Embryonic facial prominence (tissue), 1 donor: Measurements from ENCODE around the gene PTPRG.

ENCODE experiments used
- DNase-seq: peaks from one replicate; pipeline ENCODE4 v3.0.0-alpha.2; 2016; ENCODE audit errors: extremely low spot score

PTPRG gene

DNA sequence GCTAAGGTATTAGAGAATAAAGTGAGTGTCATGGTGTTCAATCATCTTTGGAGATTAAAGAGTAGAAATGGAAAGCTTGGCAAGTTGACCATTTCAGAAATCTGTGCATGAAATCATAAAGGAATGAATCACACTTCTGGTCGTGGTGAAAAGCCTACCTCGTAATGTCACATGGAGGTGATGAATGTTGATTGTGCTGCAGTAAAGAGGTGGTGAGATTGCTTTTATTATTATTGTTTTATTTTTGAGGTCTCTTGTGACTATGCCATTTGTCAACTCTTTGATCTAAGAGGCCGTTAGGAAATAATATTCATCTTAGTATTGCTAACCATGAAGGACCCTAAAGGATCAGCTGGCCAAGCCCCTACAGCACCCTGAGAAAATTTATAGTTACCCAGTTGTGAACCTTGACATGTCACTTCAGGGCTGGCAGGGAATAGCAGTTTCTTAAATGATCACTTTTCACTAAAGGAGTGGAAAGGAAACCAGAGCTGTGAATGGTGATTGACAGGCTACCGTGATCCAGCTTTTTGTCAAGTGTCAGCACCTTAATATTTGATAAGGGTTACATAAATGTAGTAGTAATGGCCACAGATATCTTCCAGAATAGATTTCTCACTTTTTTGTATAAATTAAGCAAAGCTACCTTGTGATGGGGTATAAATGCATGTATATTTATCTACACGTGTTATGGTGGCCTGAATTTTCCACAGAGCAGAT lies 203.9 kb downstream of the PTPRG start:
- no peak for DNase-seq

DNA sequence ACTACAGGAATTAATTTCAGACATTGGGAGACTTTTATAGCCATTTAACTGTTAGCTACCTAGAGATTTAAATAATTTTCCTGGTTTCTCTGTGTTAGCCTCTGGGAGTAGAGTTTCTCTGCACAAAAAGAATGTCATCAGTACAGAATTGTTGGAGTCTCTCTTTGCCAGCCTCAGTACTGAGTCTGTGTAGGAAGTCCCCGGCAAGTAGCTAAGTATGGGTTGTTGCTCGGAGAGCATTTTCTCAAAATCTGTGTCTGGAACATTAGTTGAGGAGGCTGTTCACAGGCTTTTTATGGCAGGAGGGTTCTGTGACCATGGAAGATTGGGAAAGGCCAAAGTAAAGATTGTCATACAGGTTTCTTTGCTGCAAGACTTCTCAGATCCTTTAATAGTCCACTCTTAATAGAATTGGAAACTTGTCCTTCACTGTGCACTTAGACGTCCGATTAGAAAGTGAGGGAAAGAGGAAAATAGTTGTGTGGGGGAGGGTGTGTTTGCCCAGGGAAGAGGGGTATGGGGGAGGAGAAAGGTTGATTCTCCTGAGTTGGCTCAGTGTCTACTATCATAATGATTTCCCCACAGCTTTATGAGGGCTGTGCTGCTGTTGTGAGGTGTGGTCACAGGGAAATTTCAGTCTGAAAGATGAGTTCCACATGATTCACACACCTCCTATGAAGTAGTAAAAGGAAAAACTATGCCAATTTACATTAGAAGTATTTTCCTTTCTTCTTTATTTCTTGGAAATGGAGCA lies 207.1 kb downstream of the PTPRG start:
- DNase-seq: no peak

DNA sequence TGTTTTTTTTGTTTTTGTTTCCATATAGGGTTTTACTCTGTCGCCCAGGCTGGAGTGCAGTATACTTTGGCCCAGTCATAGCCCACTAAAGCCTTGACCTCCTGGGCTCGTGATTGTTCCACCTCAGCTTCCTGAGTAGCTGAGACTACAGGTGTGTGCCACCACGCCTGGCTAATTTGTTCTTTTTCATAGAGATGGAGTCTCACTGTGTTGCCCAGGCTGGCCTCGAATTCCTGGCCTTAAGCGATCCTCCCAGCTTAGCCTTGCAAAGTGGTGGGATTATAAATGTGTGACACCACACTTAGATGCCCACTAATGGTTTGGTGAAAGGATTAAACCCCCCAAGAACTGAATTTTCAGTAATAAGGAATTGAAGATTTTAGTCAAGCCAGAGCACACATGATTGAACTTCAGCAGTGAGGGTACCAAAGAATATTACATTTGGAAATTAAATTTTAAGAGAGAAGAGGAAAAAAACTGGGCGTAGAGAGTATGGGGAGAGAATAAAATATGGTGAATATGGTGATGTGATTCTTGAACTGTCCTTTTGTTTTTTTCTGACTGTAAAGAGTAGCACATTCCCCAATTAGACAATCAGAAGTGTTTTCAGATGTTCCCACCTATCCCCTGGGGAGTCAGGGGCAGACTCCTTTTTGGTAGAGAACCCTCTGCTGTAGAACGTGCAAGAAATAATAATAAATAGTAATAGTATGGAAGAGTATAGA lies 208.1 kb downstream of the PTPRG start:
- no peak for DNase-seq

- DNase-seq: no peak
Observed at GRCh38 chr3:61771976-61772375, 210.6 kb downstream of the PTPRG start.

- no peak for DNase-seq
Observed at GRCh38 chr3:61772456-61772855, 211.1 kb downstream of the PTPRG start.

- no peak for DNase-seq
Observed at GRCh38 chr3:61774279-61774890, 213.0 kb downstream of the PTPRG start.

DNA sequence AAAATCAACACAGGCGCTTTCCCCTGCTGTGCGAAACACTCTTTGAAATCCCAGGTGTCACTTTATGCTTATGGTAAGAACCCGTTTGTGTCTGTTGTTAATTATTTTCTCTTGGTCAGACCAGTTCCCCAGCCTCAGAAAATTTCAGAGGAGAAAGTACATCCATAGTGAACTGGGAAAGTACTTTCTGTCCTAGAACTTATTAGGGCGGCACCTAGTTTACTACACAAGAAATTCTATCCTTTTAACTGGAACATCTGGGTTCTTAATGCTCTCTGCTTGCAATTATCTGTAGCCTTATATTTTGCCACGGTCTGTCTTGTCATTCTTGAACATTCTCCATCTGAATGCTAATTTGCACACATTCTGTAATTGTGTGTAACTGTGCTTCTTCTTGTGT lies 215.0 kb downstream of the PTPRG start:
- no peak for DNase-seq

DNA sequence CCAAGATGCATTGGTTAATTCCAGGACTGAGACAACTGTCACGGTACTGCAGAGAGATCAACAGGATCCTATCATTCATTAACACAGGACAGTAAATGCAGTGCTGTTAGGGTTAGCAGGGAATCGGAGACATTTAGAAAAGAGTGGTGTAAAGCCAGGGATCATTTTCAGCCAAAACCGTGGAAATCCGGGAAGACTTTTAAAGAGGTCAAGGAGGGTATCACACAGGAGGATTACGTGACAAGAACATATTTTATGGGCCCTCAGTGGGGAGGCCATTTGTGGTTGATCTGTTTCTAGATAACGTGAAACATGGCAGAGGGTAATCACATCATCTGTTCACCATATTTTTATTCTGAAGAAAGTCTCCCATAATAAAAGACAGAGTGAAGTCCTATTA lies 216.1 kb downstream of the PTPRG start:
- no peak for DNase-seq

DNA sequence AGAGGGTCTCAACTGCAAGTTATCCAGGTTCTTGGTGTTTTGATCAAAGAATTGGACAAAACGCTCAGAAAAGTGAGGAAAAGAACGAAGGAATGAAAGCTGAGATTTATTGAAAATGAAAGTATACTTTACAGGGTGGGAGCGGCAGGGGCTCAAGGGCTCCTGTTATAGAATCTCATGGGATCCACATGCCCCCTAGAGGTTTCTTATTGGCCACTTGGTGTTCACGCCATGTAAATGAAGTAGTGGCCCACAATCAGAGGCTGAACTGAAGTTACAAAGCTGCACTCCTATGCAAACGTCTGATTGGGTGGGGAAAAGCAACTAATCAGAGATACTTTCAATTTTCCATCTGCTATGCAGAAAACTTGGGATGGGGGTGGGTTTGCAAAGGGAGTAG lies 216.7 kb downstream of the PTPRG start:
- no peak for DNase-seq

GRCh38 chr3:61780016-61780415 lies 218.6 kb downstream of the PTPRG start:
- no peak for DNase-seq

DNA sequence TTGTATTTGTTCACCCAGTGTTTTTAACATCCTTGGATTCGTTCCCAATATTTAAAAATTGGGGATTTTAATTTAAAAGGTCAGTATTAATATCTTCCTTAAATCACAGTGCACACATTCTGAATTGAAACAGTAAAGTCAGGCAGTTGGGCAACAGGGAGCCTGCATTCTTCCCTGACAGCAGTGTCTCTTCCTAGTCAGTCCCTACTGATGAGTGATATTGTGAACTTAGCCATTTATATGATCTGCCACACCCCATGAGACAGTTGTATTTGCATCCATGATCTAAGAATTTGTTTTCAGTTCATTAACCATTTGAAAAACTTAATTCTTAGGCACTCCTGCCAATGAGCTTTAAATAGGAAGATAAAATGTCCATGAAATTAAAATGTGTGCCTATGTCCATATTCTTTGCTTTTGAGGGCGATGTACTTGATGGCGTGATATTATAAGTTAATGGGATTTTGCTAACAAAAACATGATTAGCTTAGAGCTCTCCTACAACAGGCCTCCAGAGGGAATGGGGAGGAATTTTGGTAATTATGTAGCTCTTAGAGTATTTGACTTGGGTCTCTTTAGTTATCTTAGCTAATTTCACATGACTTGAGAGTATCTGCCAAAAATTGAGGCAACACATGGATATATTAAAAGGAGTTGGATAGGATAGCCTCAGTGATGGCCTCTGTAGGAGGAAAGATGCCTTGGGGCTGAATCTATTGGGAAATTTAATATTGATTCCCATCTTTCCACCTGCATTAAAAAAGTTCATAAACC lies 219.3 kb downstream of the PTPRG start:
- DNase-seq: no peak

- DNase-seq: no peak
Observed at GRCh38 chr3:61783993-61784718, 222.8 kb downstream of the PTPRG start.

DNA sequence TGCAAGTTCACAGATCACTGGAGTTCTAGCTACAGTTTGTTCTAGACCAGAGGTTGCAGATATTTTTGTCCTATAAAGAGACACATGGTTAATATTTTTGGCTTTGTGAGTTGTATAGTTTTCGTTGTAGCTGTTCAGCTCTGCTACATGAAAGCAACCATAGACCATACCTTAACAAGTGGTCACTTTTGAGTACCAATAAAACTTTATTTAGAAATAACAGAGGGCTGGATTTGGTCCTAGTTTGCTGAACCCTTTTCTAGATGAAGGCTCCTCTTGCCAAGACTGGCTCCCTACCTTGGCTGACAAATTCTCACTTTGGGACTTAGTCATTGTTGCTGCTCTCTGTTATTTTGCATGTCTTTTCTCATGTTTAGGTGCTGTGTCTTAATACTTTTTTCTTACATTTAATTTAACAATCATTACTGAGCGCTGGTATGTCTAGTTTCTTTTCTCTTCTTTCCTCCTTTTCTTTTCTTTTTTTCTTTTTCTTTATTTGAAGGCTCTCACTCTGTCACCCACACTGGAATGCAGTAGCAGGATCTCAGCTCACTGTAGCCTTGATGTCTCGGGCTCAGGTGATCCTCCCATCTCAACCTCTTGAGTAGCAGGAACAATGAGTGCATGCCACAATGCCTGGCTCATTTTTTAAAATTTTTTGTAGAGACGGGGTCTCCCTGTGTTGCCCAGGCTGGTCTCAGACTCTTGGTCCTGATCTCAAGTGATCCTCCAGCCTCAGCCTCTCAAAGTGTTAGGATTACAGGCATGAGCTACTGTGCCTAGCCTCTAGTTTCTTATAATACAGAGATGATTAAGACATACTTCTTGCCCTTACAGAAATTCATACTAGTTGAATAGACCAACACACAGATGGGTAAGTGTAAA lies 227.5 kb downstream of the PTPRG start:
- DNase-seq: no peak

- DNase-seq: no peak
Observed at GRCh38 chr3:61789861-61790260, 228.5 kb downstream of the PTPRG start.

DNA sequence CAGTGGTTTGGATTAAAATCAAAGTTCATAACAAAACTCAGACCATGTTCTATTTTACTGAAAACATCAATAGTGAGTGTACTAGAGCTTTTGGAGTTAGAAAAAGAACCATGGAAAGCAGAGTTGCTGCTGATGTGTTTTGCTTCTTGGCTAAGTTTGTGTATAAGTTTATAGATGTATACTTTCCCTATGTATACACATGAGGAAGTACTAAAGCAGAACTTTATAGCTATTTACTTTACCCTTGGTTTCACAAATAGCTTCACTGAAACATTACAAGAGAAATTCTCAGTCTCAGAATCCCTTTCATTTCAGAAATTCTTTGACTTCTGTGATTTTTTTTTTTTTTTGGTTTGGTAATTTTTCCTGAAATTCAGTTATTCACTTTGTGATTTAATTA lies 229.0 kb downstream of the PTPRG start:
- DNase-seq: no peak

DNA sequence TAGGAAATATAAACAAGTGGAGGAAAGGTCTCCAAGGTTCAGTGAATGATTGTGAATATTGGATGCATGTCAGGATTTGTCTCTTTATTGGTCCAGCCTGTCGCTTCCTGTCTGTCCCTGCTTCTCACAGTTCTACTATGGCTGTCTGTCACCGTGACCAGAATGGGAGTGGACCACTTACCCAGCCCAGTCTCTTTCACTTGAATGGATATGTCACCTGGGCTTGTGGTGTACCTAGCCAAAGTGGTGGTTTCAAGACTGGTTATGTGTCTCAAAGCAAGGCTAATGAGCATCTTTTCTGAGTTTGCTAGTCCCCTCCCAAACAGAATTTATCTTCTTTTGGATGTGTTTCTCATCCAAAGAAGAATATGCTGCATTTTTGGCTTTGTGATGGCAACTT lies 231.7 kb downstream of the PTPRG start:
- DNase-seq: no peak

DNA sequence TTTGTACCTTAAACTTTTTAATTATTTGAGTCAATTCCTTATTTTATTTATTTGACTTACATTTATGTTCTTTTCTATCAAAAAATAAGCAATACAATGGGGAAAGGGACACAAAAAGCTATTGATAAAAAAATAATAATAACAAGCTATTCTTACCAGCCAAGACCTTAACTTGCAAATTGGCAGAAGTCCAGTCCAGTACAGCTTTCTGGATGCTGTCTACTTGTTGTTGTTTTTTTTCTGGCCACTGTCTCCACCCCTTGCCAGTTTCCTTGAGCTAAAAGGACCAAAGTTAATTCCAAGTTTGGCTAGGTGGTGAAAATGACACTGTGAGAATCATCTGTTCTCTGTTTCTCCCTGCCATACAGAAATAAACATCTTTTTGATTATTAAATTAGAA lies 232.2 kb downstream of the PTPRG start:
- no peak for DNase-seq

DNA sequence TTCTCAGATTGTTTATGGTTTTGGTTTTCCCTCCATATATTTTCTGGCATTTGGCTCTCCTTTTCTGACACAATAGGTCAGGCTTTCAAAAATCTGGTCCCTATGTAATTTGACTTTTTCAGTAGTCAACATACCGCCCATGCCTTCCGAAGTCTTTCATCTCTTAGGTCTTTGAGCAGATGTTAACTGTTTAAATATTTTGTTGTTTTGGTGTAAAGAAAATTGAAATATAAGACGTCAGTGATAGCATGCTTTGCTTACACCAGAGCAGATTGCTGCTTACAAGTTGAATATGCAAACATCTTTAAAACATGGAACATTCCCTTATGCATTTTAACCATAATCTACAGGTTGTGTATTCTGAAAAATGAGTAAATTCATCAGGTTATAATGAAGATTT lies 233.0 kb downstream of the PTPRG start:
- no peak for DNase-seq

DNA sequence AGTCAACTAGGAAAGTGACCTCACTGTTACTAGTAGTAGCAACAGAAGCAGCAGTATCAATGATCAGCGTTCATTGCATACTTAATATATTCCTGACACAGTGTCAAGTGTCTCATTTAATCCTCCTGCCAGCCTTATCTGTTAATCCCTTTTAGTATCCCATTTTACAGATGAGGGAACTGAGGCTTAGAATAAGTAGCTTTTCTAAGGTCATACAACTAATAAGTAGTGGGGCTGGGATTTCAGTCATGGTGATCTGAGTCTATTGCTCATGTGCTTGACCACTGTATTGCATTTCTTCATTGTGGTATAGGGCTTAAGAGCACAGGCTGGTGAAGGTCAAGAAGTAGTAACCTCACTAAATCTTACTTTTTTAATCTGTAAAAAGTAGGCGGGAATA lies 233.6 kb downstream of the PTPRG start:
- DNase-seq: no peak

- DNase-seq: no peak
Observed at GRCh38 chr3:61796088-61796680, 234.8 kb downstream of the PTPRG start.
